ENCODE measurements around the gene S1PR3.
"Not testable (repeated sequence)": the region's sequence is repeated elsewhere in the genome, so short reads cannot be mapped to it uniquely, and the experiment has no call there.

The S1PR3 gene
- 0 to 6.6 (median 0) reads per million in 3 experiments for total RNA-seq

DNA sequence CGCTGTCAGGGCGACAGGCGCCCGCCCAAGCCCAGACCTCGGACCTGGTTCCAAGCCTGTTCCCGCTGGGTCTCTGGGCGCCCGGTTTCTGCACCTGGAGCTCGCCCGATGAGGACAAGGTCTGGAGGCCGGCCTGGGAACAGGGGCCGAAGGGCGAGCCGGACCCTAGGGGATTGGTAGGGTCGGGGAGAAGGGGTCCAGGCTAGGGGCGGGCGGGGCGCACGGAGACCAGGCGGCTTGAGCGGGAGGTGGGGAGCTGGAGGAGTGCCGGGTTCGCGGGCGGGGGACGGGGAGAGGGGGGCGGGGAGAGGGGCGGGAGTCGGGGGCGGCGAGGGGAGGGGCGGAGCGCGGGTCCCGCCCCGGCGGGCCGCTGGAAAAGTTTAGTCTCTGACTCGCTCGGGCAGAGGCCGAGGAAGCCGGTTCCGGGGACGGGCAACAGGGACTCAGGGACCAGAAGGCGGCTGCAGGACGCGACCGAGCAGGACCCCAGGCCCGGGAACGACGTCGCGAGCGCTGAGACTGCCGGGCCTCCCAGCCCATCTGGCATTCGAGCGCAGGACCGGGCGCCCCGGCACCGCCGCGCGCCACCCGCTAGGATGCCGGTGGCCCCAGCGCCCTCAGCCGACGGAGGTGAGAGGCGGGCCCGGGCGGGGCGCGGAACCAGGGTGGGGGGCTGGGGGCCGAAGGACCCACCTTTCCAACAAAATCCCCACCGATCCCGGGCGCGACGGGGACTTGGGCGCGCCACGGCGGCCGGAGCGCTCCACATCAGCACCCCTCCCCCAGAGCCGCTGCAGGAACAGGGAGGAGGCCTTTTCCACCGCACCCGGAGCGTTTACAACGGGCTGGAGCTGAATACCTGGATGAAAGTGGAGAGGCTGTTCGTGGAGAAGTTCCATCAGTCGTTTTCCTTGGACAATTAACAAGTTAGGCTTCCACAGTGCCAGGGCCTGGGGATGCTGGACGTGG lies at the start of gene S1PR3:
TSS of gene S1PR3 (plus strand) at position 403 of the 969 bp plus-strand sequence. CDS start 9,733 bp downstream, outside the sequence.
- no peak for DNase-seq

GRCh38 chr9:88941586-88941985 lies 49.7 kb upstream of the S1PR3 start:
- not testable (repeated sequence) for DNase-seq

GRCh38 chr9:88942411-88942810 lies 48.9 kb upstream of the S1PR3 start:
- DNase-seq = no peak

GRCh38 chr9:88945636-88946333 lies 45.5 kb upstream of the S1PR3 start:
- DNase-seq = no peak

GRCh38 chr9:88947581-88948573 lies 43.4 kb upstream of the S1PR3 start:
- no peak for DNase-seq

- no peak for DNase-seq
Observed at GRCh38 chr9:88949425-88949824, 41.8 kb upstream of the S1PR3 start.

DNA sequence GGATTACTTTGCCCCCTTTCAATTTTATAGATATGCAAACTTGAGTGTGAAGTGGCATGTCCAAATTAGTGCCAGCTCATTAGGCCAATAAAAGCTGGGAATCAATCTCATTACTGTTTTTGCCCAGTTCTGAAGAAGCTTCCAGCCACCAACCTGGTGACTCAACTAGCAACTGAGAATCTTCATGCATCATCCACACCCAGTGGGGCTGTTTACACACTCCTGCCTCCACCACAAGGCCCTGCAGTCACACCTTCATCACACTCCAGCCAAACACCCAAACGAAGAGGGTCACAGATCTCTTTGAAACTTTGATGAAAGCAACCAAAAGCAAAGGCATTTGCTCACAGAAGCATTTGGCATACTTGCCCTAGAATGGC lies 41.3 kb upstream of the S1PR3 start:
- no peak for DNase-seq

GRCh38 chr9:88950341-88951154 lies 40.7 kb upstream of the S1PR3 start:
- no peak for DNase-seq

GRCh38 chr9:88951155-88951542 lies 40.1 kb upstream of the S1PR3 start:
- DNase-seq = no peak

- no peak for DNase-seq
Observed at GRCh38 chr9:88952086-88952615, 39.1 kb upstream of the S1PR3 start.

DNA sequence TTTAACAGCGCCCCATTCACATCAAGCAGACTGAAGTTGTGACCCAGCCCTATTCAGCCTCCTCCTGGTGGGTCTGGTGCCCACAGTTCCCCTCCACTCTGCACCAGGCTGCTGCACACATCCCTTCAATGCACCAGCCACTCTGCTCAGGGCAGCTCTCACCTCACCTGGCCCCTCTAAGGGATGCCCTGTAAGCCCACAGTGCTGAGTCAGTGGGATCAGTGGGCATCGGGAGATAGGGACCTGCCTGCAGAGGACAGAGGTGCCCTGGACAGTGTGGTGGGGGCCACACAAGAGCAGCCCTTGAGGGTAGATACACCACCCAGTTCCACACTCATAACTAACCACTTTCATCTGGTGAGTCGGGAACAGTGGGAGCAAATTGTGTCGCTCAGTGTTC lies 38.3 kb upstream of the S1PR3 start:
- no peak for DNase-seq

GRCh38 chr9:88953381-88954029 lies 37.8 kb upstream of the S1PR3 start:
- no peak for DNase-seq

DNA sequence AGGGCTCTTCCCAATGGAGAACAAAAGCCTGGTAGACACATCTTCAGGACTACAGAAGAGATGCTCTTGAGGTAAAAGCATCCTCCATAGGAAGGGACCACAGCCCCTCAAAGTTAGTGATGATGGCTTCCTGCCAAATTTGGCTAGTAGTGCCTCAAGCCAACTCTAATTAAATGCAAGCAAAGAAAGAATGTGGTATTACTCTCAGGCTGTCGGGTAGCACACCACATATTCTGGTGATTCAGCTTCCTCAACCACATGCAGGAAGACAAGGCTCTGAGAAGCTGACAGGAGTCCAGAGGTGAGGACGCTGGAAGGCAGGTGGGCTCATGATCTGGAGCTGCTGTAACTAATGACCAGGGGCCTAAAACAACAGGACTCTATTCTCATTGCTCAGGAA lies 37.2 kb upstream of the S1PR3 start:
- no peak for DNase-seq

- DNase-seq = no peak
Observed at GRCh38 chr9:88957526-88957925, 33.7 kb upstream of the S1PR3 start.

DNA sequence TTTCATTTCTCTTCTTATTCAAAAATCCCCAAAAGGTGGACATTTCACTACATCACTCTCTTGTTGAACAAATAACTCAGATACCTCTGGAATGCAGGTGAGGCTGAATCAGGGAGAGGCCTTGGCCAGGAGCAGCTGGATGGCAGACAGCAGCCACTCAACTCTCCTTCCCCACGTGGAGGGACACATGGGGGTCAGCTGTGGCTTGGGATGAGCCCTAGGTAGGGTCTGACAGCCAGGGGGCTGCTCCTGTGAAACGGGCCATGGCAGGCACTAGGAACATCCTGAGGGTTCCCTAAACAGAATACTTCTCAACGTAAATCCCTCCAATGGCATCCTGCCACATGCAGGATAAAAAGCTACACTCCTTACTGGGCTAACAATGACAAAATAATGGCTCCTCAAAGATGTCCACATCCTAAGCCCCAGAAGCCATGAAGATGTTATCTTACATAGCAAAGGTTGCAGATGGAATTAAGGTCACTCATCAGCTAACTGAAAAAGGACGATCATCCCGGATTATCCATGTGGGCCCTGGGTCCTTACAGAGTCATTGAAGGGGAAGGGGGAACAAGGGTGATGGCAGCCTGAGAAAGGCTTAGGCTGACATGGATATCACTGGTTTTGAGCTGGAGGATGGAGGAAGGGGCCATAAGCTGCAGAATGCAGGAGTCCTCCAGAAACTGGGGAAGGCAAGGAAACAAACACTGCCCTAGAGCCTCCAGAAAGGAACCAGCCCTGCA lies 31.4 kb upstream of the S1PR3 start:
- no peak for DNase-seq

DNA sequence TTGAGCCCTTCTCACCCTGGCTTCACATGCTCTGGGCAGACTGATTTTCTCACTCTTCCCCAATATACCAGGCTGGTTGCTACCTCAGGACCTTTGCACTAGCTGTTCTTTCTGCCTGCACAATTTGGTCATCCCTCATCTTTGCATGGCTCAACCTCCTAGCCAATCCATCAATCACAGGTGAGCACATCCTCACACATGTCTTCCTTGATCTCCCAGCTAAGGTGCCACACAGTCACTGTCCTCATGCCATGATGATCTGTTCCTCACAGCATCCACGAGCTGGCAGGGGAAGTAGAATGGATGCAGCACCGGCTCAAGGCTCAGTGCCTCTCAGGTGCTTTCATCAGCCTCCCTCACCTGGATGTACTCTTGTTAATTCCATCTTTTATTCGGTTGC lies 30.6 kb upstream of the S1PR3 start:
- no peak for DNase-seq

GRCh38 chr9:88965473-88965872 lies 25.8 kb upstream of the S1PR3 start:
- DNase-seq = no peak

DNA sequence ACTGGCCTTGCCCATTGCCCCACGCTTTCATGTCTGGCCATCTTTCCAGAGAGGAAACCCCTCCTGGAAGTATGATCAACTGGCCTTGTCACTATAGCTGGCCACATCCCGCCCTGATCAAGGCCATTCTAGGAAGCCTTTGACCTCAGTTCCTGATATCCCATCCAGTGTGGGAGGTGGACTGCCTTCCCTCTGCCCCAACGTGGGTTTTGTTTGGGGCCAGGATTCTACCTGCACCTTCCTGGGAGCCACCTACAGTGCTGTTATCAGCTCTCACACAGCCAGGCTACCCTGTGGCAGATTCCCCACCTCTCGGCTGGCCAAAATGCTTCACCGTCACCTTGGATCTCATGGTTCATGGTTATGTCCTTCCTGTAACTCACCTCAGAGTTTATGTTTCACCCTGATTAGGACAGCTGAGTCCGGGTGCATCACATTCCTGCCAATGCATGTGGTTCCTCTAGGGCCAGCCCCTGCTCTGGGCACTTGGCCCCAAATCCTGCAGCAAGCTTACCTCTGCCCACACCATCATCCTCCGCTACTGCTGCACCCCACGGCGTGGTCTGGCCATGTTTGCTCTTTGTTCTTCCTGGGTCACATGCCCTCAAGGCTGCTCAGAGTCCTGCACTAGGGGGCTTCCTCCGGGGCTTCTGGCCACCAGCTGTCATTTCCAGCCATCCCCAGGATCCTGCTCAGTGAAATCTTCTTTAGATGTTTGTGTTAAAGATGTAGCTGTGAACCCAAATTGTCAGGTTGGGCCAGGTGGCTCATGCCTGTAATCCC lies 24.2 kb upstream of the S1PR3 start:
- no peak for DNase-seq

- no peak for DNase-seq
Observed at GRCh38 chr9:88968799-88969198, 22.5 kb upstream of the S1PR3 start.

Measured in central memory CD4-positive, alpha-beta T cell (primary cell).